GM19468 (cell line): ENCODE results near the gene CATSPER4.

Experiments
- ATAC-seq: cut with Tn5 transposase; IDR thresholded peaks from one replicate; pipeline ENCODE4 v1.9.1; 2021; ENCODE audit warnings: mild to moderate bottlenecking, moderate library complexity, moderate number of reproducible peaks; ENCODE audit not compliant: unreplicated experiment; ENCODE audit errors: extremely low read depth

CATSPER4 gene

DNA sequence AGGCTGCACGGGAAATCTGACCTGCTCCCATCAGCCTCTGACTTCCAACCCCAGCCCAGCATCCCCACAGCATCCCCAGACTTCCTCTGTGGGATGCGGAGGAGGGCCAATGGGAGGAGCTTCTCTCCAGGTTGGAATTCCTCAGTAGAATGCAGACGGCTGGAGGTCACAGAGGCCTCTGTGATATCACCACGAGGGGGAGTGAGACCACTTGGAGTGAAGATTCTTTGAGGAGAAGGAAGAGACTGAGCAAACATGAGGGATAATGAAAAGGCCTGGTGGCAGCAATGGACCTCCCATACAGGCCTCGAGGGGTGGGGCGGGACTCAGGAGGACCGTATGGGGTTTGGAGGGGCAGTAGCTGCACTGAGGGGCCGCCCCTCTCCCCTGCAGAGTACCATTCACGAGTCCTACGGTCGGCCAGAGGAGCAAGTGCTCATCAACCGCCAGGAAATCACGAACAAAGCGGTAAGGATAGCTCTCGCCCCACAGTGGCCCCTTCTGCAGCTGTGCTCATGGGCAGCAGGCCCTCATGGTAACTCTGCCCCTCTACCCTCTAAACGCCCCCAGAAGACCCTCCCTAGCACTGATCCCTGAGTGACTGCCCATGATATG, at the start of gene CATSPER4:
Gene CATSPER4, plus strand, starts transcription at position 230 of the 615 bp plus-strand sequence. Its CDS starts 26 bp downstream, at position 256.
- ATAC-seq: no peak

DNA sequence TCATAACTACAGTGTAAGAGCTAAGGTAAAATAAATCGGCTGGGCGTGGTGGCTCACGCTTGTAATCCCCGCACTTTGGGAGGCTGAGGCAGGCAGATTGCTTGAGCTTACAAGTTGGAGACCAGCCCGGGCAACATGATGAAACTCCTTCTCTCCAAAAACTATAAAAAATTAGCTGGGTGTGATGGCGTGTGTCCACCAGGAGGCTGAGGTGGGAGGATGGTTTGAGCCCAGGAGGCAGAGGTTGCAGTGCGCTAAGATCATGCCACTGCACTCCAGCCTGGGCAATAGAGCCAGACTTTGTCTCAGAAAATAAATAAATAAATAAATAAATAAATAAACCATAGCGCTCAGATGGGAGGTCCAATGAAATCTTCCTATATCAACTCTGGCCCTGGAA, 48.2 kb upstream of the CATSPER4 start:
- no peak for ATAC-seq

DNA sequence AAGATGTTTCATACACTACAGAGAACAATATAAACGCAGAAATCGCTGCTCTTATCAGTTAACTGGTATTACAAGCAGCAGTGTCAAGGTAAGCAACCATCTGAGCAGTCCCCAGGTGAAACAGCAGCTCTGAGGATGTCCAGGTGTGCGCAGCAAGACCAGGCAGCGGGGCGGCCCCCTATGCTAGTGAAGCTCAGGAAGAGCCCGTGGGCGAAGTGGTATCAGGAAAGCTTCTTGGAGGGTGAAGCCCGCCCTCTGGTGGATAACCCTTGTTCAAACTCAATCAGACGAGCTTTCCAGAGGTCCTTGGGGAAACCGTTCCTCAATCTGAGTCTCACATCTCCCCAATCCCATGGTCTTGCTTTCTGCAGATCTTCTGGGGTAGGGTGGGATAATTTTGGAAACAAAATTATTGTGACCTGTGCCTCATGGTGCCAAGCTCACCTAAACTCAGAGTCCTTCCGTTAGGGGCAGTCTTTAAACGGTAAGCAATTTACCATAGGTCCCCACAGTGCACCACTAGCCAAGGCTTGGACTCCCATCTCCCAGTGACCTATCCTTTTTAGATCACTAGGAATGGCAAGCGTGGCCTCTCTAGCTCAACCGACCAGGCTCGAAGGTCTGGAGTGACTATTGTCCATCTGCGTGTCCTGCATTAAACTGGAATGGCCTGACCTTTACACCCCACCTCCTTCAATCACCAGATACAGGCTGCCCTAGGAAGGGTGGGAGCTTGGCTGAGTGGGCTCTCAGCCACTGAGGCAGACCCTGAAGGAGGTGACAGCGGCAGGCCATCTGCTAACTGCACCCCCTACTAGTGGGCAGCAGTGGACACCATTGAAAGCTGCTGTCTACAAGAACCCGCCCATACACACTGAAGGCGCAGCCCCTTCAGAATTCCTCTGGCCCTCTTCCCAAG, 45.1 kb upstream of the CATSPER4 start:
- ATAC-seq: no peak

DNA sequence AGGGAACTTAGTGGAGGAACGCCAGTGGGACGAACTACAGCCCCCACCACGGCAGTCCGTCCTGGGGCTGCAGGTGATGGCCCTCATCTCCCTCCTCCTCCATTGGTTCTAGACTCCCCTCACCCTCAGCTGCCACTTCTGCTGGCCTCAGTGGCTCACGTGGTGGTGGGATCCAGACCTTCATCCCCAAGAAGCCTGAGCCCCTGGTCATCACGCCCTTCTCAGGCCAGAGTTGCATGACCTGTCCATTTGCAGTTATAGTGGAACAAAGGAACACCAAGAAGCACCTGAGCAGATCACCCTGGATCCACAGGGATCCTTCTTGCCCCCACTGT, 44.5 kb upstream of the CATSPER4 start:
- ATAC-seq: no peak

DNA sequence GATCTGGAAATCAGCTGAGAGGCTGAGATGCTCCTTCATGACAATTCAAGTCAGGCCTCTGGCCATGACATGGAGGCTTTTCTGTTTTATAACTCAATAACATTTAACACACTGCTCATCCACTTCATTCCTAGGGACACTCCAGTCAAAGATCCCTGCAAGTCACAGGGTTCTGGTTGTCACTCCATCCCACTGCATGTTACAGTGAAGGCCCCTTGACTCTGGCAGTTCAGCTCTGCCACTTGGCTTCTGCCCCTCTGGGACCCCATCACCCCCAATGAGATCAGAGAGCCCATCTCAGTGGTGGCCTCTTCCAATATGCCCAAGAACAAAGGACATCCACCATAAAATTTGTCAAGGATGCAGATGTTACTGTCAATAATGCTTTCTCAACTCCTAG, 41.5 kb upstream of the CATSPER4 start:
- no peak for ATAC-seq

DNA sequence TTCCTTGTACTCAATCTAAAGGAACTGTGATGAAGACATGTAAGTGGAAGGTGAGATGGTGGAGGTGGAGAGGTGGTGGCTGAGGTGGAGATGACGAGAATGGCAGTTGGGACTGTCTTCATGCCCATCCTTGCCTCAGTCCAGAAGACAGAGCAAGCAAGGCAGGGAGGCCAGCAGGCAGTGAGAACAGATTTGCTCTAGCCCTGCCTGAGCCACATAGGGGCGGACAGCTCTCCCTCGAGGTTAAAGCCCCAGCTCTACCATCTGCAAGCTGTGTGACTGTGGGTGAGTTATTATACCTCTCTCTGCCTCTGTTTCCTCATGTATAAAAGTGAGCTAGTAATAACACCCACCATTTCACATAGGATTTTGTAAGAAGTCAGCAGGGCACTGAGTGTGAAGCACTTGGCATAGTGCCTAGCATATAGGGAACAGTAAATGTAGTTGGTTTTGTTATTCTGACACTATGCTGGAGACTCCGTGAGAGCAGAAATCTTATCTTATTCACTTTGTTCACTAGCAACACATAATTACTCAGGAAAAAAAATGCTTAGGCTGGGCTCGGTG, 36.4 kb upstream of the CATSPER4 start:
- ATAC-seq: no peak

DNA sequence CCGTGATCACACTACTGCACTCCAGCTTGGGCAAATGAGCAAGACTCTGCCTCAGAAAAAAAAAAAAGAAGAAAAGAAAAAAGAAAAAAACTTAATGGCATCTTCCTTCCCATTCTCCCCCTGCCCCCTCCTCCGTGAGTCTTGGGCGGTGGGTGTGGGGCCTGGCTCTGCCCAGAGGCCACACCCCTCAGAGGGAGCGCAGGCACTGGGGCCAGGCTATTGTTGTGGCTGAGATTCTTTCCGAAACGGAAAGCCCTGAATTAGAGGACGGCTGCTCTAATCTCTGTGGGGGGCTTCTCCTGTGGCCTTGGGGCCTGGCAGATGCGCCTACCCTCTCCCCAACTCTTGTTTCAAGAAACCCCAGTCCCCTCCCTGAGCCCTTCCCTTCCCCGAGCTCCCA, 35.7 kb upstream of the CATSPER4 start:
- no peak for ATAC-seq

DNA sequence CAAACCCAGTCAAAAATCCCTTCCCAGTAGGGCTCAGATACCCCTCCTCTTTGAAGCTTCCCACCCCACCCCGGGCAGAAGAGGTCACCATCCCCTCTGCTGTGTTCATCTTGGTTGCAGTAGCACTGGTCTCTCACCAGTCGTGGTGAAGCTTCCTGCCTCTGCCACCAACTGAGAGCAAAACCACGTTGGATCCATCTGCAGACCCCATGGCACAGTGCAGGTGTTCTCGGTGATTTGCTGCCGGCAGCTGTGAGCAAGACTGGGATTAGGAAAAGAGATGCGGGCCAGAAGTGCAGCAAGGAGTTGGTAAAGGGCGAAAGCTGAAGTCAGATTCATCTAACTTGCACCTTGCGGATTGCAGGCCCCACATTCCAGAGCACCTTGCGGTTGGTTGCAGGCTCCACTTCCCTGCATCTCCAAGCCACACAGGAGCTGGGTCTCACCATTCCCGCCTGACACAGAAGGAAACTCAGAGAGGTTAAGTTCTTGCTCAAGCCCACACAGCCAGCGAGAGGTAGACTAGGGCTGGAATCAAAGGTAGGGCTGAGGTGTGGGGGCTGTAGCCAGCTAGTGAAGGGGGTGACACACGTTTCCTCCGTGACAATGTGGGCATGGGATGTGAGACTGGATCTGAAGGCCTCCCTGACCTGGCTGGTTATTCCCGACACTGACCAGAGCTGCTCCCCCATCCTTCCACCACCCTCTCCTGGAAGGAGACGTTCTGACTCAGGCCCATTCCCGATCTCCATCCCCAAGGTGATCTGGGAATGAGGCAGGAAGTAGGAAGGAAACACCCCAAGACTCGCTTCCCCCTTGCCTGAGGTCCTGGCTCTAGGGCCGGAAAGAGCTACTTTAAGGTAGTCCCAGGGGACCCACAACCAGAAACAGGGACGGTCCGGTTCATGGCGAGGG, 34.8 kb upstream of the CATSPER4 start:
- no peak for ATAC-seq

DNA sequence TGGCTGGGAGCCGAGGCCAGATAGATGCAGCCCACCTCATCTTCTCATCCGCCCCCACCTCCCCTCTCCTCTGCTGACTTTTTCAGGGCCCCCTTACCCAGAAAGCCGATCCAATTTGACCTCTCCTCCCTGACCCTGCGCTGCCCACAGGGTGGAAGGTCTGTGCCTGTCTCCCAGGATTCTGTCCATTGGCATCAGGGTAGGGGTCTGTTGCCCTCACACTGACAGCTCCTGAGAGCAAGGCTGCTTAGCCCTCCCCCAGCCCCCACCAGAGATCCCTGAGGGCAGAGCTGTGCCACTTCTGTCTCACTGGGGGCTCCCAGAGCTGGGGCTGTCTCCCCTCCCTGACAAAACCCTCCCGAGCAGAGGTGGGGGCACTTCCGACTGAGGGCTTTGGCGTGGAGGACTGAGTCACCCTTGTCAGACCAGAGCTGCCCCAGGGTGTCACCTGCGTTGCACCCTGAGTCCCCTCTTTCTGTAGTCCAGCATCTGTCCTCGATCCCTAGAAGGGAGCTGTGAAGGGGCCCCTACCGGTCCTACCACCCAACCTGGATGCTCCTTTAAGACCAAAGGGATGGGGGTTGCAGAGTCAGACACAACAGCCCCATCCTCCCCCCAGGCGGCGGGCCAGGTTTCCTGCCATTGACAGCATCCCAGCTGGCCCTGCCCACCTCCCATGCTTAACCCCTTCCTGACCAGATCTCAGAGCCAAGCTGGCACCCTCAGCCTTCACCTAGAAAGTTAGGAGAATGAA, 33.9 kb upstream of the CATSPER4 start:
- ATAC-seq: no peak

DNA sequence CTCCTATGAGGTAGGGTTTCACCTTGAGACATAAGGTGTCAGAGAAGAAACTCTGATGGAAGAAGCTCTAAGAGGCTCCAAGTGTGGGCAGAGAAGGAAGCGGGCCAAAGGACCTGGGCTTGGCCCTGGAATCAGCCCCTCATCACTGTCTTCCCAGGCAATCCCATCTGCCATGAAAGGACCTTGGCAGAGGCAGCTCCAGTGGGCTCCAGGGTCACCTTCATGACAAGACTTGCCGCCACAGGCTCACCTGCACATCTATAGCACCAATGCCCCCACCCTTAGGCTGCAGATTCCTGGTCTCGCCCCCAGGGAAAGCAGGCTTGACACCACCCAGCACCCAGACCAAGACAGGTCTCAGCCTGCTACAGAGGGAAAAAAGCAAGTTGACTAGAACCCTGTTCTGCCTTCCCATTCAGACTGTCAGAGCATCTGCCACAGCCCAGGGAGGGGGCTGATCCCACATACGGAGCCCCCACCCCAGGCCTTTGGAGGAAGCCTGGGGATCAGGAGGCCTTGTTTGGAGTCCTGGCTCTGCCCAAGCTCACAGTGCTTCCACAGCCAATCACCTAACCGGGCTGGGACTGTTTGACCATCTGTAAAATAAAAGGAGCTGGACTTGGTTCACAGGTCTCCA, 32.0 kb upstream of the CATSPER4 start:
- ATAC-seq: no peak

DNA sequence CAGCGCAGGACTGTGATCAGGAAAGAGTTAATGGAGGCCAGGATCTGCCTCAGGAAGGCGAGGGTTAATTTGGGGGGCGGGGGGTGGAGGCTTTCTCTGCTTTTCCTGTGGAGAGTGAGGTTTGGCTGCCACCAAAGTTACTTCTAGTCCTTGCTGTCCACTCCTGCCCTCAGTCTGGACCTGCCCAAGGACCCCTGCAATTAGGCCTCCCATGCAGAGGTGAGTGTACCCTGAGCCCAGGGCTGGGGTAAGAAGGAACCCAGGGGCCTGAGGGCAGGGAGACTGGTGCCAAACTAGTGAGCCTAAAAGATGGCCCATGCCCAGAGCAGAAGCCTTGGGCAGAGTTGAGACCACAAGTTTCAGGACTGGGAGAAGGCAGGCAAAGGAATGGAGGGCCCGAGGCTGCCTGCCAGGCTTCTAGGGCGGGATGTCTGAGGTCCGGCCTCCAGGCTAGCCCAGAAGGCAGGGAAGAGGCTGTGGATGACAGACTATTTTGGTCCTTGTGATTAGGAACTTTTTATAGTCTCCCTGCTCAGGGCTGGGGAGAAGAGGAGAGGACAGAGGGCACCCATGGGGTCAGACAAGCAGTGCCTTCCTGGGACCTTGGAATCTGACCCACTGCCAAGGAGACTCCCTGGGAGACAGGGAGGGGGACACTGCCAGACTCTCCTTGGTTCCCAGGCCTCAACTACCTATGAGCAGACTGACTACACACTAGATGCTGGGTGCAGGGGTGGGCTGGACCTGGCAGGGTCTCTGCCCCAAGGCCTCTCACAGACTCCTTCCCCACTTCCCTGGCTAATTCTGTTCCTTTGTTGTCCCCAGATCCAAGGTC, 31.3 kb upstream of the CATSPER4 start, which contains the start of gene FAM110D:
Gene FAM110D, plus strand, starts transcription at position 172 of the 835 bp plus-strand sequence. CDS start 2,213 bp downstream, outside the sequence.
- no peak for ATAC-seq

DNA sequence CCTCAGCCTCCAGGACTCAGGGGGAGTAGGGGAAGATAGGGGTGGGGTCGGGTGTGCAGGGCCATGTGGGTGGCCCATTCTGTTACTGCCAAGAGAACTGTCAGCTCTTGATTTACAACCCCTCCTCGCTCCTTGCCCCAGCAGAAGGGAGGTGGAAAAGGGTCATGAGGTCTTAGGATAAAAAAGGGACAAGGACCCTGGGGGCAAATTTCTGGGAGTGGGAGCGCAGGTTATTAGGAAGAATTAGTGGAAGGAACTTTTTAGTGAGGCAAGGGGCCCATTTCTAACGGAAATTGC, 30.7 kb upstream of the CATSPER4 start:
- no peak for ATAC-seq

DNA sequence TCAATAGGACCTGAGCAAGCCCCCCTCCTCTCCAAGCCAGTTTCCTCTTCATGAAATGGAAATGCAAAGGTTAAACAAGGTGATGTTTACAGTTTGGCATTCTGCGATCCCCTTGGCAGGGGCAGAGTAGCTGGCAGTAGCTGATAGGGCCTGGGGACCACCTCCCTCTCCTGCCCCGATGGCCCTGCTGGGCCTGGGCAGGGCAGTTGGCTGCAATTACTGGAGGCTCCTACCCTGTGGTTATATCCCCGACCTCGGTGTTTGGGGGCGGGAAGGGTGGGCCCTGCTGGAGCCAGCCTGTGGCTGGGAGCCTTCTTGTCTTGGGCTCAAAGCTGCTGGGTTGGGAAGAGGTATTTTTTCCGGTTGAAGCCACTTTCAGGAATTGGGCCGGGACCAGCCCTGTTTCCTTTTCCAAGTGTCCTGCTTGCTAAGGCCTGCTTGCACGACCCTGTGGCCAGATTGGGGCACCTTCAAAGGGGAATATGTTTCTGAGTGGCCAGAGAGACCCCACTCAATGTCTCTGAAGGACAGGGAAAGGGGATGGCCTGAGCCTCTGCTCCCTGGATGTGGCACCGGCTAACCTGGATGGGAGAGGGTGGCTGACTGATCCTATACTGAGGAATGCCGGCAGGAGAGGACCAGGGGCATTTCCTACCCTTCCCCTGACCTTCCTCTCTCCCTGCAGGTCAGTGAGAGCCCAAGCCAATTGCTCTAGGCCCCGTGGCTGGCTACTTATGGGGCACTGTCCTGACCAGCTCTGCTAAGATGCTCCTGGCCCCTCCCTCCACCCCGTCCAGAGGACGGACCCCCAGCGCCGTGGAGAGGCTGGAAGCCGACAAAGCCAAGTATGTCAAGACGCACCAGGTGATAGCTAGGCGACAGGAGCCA, 29.6 kb upstream of the CATSPER4 start:
- no peak for ATAC-seq

DNA sequence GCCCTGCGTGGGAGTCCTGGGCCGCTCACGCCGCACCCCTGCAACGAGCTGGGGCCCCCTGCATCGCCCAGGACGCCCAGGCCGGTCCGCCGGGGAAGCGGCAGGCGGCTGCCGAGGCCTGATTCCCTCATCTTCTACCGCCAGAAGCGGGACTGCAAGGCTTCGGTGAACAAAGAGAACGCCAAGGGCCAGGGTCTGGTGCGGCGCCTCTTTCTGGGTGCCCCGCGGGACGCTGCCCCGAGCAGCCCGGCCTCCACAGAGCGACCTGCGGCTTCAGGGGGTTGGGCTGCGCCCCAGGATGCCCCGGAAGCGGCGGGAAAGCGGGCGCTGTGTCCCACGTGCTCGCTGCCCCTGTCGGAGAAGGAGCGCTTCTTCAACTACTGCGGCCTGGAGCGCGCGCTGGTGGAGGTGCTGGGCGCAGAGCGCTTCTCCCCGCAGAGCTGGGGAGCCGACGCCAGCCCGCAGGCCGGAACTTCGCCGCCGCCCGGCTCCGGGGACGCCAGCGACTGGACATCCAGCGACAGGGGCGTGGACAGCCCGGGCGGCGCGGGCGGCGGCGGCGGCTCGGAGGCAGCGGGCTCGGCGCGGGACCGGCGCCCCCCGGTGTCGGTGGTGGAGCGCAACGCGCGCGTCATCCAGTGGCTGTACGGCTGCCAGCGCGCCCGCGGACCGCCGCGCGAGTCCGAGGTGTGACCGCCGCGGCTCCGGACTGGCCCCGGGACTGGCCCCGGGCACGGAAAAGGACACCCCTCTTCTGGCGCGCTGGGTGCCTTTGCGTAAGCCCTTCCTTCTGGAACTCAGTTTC, 28.8 kb upstream of the CATSPER4 start:
- no peak for ATAC-seq

DNA sequence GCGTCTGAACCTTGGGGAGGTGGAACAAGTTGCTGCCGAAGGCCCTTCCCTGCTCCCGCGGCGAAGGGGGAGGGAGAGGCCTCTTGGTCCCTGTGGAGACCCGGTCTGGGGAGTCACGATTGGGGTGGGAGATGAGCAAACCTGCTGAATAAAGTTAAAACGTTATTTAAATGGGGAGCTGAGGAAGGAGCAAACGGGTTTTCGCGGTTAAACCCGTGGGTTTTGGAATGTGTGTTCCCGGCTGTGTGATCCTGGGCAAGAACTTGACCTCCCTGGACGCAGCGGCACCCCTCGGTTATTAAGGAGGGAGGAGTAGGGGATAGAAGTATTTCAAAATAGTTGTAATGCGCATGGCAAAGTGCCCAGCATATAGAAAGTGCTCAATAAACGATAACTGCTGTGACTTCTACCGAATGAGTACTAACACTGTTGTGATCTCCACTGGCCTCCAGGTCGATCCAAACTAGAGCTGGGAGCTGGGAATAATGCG, 28.1 kb upstream of the CATSPER4 start:
- no peak for ATAC-seq

DNA sequence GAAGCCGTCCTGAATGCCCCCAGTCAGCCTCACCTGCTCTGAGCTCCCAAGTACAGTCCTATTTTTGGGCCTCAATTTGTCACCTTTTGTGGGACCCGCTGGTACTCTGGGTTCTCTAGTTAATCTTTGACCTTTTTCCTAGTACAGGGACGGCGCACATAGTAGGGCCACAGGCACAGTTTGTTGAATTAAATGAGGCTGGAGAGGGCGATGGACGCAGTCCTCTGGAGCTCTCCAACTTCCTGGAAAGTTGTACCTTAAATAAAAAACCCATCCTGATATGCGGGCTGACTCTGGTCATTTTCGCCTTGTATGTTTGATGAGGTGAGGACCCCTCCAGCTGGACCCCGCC, 26.7 kb upstream of the CATSPER4 start:
- ATAC-seq: no peak
